Activated T-cell treated with anti-CD3 and anti-CD28 coated beads, Interleukin-2, amount 50 U/mL, for 48 hours (primary cell): ENCODE results near the gene TTC28.
"Not testable (repeated sequence)": the region's sequence is repeated elsewhere in the genome, so short reads cannot be mapped to it uniquely, and the experiment has no call there.

Experiments used
- DNase-seq, 2 experiments: peaks; one replicate each; pipeline ENCODE4 v3.0.0-alpha.2; 2020

Gene TTC28

DNA sequence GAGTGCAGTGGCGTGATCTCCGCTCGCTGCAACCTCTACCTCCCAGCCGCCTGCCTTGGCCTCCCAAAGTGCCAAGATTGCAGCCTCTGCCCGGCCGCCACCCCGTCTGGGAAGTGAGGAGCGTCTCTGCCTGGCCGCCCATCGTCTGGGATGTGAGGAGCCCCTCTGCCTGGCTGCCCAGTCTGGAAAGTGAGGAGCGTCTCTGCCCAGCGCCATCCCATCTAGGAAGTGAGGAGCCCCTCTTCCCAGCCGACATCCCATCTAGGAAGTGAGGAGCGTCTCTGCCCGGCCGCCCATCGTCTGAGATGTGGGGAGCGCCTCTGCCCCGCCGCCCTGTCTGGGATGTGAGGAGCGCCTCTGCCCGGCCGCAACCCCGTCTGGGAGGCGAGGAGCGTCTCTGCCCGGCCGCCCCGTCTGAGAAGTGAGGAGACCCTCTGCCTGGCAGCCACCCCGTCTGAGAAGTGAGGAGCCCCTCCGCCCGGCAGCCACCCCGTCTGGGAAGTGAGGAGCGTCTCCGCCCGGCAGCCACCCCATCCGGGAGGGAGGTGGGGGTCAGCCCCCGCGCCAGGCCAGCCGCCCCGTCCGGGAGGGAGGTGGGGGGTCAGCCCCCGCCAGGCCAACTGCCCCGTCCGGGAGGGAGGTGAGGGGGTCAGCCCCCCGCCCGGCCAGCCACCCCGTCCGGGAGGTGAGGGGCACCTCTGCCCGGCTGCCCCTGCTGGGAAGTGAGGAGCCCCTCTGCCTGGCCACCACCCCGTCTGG, 126.4 kb downstream of the TTC28 start:
- DNase-seq, result not testable (repeated sequence)

DNA sequence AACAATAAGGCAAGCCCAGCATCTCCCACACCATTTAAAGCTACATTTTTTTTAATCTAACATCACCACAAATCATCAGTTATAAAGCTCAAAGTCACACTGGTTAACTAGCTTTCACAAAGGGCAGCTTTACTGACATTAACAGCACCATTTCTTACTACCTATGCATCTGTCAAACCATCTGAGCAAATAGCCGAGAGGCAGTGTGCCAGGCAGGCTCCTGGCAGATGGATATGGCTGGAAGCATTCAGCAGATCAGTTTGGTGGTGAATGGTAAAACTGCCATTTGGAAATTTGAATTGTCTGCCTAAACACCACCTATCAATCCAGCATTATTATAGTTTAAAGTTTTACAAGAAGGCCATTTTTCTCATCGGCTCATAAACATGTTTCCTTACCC, 131.2 kb downstream of the TTC28 start:
- no peak for DNase-seq

DNA sequence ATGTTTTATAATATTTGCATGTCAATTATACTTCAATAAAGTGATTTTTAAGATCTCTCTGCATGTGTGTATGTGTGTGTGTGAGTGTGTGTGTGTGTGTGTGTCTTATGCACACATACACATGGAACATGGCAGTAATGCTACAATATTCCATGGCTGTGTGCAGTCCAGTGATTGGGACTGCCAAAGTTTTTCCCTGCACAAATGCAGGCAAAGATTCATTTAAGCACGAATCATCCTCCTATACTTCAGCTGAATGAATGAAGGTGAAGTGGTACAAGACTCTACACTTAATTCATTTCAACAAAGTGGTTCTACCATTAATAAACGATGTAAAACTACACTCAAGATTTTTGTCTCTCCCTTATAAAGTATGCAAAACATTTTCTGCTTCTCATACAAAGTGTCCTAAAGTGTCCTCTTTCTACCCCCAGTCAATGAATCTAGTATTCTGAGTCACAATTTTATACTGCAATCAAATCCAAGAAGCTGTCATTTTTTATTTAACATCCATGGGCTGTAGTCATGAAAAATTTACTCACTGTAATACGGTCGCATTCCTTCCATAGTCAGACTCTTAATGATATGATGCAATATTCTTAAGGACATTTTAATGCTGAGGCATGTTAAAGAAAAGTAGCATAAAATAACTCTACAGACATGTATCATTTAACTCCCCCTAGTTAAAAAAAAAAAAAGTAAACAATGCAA, 132.4 kb downstream of the TTC28 start:
- no peak for DNase-seq

DNA sequence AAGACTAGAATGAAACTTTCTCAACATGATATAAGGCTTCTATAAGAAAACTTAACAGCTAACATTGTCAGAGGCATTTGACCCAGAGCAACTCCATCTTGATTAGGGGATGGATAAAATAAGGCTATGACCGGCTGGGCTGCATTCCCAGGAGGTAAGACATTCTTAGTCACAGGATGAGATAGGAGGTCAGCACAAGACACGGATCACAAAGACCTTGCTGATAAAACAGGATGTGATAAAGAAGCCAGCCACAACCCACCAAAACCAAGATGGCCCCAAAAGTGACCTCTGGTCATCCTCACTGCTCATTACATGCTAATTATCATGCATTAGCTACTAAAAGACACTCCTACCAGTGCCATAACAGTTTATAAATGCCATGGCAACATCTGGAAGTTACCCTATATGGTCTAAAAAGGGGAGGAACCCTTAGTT, 135.2 kb downstream of the TTC28 start:
- DNase-seq, result no peak

DNA sequence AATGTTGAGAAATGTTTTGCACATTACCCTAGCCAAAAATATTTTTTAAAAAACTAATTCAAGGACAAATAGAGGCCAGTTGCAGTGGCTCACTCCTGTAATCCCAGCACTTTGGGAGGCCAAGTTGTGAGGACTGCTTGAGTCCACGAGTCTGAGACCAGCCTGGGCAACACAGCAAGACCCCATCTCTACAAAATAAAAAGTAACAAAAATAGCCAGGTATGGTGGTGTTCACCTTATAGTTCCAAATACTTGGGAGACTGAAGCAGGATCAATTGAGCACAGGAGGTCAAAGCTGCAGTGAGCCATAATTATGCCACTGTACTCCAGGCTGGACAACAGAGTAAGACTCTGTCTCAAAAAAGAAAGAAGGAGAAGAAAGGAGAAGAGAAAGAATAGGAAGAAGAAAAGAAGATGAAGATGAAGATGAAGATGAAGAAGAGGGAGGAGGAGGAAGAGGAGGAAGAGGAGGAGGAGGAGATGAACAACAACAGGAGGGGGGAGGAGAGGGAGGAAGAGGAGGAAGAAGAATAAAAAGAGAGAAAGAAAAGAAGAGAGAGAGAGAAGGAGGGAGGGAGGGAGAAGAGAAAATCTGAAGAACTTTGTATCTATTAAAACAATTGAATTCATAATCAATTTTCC, 136.5 kb downstream of the TTC28 start:
- DNase-seq, result no peak

DNA sequence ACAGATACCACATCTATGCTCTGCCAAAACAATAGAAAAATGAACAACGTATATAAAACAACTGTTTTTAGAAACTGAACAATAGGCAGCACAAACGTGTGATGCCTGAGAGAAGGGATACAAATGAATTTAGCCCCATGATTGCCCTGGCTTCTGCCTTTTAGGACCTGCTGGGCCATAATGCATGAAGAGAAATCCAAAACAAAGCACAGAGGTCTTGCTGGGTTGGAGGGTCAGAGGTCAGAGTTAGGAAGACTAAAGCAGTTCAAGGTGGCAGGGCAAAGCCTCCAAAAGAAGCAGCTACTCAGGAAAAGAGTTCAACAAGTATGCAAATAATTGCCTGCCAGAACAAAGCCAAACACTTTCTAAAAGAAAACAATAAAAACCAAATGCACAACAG, 138.5 kb downstream of the TTC28 start:
- DNase-seq, result no peak

DNA sequence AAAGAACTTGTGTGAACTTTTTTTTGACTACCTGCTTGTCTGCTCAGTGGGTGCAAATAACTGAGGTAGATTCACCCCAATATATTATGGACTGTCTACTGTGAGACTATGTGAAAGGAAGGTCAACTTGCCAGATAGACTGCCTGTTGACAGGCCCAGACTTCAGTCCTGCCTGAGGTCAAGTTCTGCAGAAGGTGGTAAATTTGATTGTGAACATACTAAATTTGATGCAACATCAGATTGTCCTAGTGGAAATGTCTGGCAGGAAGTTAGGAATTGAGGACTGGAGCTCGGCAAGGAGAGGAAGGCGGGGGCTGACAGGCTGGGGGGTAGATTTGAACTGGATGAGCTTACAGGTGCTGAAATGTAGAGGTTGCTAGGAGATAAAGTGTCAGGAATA, 140.7 kb downstream of the TTC28 start:
- no peak for DNase-seq

DNA sequence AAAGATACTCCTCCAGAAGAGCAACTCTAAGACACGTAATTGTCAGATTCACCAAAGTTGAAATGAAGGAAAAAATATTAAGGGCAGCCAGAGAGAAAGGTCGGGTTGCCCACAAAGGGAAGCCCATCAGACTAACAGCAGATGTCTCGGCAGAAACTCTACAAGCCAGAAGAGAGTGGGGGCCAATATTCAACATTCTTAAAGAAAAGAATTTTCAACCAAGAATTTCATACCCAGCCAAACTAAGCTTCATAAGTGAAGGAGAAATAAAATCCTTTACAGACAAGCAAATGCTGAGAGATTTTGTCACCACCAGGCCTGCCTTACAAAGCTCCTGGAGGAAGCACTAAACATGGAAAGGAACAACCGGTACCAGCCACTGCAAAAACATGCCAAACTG, 149.1 kb downstream of the TTC28 start:
- DNase-seq, result not testable (repeated sequence)

DNA sequence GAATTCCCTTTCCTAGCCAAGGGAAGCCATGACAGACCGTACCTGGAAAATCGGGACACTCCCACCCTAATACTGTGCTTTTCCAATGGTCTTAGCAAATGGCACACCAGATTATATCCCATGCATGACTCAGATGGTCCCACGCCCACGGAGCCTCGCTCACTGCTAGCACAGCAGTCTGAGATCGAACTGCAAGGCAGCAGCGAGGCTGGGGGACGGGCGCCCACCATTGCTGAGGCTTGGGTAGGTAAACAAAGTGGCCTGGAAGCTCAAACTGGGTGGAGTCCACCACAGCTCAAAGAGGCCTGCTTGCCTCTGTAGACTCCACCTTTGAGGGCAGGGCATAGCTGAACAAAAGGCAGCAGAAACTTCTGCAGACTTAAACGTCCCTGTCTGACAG, 150.5 kb downstream of the TTC28 start:
- DNase-seq, result not testable (repeated sequence)

DNA sequence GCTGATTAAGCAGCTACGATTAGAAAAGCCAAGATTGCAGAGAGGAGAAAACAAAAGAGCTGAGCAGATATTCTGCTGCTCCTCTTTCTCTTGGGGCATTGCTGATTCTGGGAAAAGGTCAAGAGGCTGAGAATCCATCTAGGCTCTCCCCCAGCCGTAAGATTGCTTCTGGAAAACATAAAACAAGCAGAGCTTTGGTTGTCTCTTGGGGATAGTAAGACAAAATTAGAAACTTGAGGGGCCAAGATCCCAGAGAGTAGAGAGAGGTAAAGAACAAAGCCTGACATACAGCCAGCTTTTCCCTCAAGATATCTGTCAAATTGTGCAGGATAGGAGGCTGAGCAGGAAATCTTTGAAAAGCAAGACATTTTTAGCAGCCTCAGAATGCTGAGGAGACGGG, 158.2 kb downstream of the TTC28 start:
- no peak for DNase-seq

DNA sequence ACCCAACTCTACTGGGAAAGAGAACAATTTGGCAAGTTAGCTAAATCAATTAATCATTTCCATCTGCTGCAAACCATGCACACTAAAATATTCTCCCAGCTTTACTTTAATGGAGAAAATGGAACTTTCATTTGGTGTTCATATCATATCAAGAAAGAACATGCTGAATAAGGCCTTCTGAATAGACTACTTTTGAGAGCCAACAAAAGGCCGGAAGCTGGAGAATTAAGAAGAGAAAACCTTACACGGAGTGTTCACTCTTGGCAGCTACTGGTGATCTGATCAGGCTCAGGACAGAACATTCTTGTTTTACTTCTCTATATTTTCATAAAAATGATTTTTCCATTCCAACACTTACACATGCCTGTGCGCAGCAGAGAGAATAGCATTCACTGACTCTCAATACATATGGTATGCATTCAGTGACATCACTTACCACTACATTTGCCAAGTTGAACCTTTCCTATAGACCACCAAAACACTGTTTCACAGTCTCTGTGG, 165.3 kb downstream of the TTC28 start:
- no peak for DNase-seq

DNA sequence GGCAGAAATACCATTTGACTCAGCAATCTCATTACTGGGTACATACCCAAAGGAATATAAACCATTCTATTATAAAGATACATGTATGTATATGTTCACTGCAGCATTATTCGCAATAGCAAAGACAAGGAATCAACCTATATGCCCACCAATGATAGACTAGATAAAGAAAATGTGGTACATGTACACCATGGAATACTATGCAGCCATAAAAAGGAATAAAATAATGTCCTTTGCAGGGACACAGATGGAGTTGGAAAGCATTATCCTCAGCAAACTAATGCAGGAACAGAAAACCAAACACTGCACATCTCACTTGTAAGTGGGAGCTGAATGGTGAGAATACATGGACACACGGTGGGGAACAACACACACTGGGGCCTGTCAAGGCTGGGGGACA, 167.3 kb downstream of the TTC28 start:
- not testable (repeated sequence) for DNase-seq

DNA sequence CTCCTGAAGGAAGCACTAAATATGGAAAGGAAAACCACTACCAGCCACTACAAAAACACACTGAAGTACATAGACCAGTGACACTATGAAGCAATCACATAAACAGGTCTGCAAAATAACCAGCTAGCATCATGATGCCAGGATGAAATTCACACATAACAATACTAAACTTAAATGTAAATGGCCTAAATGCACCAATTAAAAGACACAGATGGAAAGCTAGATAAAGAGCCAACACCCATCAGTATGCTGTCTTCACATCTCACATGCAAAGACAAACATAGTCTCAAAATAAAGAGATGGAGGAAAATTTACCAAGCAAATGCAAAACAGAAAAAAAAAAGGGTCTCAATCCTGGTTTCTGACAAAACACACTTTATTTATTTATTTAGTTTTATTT, 171.7 kb downstream of the TTC28 start:
- no peak for DNase-seq

DNA sequence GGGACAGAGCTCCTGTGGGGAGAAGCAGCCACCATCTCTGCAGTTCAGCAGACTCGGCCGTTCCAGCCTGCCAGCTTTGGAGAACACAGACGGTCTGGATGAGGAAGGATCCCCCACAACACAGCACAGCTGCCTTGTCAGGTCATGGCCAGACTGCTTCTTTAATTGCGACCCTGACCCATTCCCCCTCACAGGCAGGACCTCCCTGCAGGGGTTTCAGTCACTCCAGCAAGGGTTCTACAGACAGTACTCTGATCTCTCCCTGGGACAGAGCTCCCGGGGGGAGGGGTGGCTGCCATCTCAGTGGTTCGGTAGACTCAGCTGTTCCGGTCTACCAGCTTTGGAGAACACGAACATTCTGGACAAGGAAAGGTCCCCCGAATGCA, 173.5 kb downstream of the TTC28 start:
- DNase-seq, result no peak

DNA sequence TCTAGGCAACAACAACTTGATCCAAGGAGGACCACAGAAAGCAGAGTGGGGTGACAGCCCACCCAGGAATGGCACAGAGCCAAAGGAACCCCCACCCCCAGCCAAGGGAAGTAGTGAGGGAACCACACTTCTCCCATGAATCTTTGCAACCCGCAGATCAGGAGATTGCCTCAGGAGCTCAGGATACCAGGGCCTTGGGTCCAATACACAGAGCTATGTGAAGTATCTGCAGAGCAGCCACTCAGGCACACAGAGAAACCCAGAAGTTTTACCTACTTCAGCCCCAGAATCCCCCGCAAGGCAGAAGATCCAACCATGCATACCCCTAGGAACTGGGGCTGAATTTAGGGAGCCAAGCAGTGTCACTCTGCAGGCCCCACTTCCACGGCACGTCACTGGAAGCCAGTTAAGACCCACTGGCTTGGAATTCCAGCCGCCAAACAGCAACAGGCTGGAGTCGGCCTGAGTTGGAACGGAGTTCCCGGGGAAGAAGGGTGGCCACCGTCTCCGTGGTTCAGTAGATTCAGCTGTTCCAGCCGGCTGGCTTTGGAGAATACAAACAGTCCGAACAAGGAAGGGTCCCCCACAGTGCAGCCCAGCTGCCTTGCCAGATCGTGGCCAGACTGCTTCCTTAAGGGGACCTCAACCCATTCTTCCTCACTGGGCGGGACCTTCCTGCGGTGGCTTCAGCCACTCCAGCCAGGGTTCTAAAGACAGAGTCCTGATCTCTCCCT, 174.1 kb downstream of the TTC28 start:
- DNase-seq, result no peak

DNA sequence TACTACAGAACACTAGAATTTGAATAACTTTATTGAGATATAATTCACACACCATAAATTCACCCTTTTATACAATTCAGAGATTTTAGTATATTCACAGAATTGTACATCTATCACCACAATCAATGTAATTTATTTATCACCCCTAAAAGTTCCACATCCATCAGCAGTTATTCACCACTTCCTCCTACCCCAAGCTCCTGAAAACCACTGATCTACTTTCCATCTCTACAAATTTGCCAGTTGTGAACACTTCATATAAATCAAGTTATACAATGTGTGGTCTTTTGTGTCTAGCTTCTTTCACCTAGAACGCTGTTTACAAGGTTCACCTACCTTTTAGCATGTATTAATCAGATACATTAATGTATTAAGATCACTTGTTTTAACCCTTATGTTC, 179.6 kb downstream of the TTC28 start:
- DNase-seq, result no peak

DNA sequence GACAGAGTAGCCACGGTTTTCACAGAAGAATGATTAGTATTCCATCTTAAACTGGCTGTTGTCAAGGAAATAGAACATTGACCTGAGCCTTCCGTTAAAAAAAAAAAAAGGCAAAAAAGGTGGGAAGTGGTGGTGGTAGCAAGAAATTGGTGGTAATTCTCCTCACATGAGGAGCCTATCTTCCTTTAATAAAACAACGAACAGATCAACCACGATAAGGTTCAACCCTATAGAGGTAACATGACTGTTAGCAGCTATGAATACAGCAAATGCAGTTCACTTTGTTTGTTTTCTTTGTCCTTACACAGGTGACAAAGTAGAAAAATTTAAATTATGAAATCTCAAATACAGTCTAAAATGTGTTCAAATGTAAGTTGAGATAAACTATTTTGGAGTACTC, 181.6 kb downstream of the TTC28 start:
- no peak for DNase-seq

DNA sequence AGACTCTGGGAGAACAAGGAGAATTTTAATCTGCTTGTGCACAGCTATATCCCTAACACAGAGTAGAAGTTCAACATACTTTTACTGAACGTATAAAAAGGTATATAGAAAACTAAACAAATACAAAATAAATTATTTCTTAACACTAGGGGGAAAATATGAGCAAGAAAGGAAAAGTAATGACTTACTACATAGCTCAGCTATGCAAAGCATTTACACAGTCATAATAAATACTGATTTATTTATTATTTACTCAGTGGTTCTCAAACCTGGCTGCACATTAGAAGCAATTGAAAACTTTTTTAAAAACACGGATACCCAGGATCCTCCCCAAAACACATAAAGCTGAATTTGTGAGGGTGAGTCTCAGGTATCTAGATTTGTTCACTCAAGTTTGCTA, 182.5 kb downstream of the TTC28 start:
- DNase-seq, result no peak

DNA sequence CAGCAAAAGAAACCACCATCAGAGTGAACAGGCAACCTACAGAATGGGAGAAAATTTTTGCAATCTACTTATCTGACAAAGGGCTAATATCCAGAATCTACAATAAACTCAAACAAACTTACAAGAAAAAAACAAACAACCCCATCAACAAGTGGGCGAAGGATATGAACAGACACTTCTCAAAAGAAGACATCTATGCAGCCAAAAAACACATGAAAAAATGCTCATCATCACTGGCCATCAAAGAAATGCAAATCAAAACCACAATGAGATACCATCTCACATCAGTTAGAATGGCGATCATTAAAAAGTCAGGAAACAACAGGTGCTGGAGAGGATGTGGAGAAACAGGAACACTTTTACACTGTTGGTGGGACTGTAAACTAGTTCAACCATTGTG, 188.4 kb downstream of the TTC28 start:
- not testable (repeated sequence) for DNase-seq

DNA sequence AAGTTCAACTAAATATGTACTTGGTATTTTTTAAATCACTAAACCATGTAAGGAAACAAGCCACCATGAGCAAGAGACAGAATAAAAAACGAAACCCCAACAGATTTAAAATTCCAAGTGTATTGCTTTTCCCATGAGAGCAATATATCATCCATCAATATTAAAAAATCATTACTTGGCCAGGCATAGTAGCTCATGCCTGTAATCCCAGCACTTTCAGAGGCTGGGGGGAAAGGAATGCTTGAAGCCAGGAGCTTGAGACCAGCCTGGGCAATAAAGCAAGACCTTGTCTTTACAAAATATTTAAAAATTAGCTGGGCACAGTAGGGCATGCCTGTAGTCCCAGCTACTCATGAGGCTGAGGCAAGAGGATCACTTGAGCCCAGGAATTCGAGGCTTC, 190.8 kb downstream of the TTC28 start:
- DNase-seq, result no peak

DNA sequence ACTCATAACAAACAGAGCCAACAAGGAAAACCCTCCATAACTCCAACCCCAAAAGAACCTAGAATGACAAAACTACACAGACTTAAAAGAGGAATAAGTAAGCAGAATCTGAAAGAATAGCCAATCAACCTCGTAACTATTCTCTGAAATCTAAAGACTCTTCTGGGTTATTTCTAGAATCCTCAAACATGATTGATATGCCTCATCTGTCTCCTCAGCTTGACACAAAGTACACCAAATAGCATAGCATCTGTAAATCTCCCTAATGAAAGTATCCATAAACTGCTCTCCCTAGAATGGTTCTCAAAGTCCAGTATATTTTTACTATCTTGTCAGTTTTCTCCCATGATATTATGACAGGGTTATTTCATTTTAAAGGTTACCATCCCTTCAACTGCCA, 195.0 kb downstream of the TTC28 start:
- DNase-seq, result no peak

DNA sequence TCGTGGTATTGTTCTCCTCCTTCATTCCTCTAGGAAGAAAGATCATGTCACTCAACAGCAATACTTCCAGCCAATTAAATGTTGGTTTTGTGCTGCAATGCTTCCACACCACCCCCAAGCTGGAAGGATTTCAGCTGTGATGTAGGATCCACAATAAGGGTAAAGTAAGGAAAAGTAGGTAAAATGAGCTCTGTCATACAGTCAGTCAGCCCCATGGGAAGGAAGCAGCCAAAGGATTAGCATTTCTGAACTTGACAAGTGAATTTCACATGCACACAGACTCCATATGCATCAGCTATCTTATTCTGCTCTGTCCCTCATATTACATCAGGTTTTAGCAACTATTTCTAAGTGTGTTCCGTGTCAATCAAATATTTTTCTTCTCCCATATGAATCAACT, 197.9 kb downstream of the TTC28 start:
- no peak for DNase-seq

DNA sequence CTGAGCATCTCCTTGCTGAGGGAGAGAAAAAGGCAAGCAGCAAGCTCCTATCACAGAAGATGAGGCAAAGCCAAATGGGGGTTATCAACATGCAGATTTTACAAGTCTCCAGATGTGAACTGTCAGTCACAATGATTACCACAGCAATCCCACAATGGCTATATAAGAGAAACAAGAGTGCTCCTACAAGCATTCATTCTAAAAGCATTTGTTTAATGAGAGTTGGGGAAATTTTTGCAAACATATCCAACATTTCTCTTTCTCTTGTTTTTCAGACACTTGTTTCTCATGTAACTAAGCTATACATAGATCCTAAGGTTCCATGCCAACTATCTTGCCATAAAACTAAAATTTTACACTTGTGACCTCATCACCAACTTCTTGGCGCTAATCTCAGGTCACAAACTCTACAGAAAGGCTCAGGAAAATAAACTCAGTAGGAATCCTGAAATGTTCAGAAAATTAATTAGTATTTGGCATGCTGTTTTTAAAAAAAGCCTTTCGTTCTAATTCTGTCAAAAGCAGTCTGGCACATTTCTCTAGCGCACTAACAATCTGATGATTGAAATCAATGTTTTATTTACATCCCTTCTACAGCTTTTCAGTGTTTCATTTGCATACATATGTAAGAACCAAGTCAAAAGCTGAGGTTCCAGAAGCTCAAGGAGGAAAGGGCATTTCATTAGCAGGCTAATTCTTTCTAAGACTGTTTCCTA, 199.5 kb downstream of the TTC28 start:
- no peak for DNase-seq
